22Rv1 (cell line): ENCODE results near the gene PES1.

ENCODE experiments used
- H3K27ac ChIP-seq: fragments of 450-650 bp; 2 replicates; pipeline ENCODE4 v1.5.1; 2017
- ZFX ChIP-seq: fragments of 450-650 bp; IDR thresholded peaks from 2 replicates; pipeline ENCODE4 v1.6.1; 2017; ENCODE audit warnings: antibody characterized with exemption, borderline replicate concordance
- TF ChIP-seq, protein P1 (sequence below): fragments of 450-650 bp; IDR thresholded peaks from 2 replicates; pipeline ENCODE4 v1.5.1; 2017; ENCODE audit warnings: mild to moderate bottlenecking

Gene PES1

DNA sequence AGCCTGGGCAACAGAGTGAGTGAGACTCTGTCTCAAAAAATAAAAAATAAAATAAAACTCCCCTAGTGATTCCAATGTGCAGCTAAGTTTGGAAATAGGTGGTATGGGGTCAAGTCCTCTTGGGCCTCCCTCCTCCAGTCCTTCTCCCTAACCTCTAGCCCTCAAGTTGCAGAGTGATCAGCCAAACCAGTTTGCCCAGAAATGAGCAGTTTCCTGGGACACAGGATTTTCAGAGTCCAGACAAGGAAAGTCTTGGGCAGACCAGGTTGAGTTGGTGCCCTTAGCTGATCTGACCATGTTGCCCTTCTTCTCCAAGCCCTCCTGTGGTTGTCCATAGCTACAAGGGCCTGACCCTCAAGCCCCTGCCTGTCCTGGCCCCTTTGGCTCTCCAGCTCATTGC lies 23.2 kb upstream of the PES1 start:
- no peak for TF ChIP-seq ZFX
- TF ChIP-seq, protein P1, sequence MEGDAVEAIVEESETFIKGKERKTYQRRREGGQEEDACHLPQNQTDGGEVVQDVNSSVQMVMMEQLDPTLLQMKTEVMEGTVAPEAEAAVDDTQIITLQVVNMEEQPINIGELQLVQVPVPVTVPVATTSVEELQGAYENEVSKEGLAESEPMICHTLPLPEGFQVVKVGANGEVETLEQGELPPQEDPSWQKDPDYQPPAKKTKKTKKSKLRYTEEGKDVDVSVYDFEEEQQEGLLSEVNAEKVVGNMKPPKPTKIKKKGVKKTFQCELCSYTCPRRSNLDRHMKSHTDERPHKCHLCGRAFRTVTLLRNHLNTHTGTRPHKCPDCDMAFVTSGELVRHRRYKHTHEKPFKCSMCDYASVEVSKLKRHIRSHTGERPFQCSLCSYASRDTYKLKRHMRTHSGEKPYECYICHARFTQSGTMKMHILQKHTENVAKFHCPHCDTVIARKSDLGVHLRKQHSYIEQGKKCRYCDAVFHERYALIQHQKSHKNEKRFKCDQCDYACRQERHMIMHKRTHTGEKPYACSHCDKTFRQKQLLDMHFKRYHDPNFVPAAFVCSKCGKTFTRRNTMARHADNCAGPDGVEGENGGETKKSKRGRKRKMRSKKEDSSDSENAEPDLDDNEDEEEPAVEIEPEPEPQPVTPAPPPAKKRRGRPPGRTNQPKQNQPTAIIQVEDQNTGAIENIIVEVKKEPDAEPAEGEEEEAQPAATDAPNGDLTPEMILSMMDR = no peak
- H3K27ac ChIP-seq = no peak overlapping the region

DNA sequence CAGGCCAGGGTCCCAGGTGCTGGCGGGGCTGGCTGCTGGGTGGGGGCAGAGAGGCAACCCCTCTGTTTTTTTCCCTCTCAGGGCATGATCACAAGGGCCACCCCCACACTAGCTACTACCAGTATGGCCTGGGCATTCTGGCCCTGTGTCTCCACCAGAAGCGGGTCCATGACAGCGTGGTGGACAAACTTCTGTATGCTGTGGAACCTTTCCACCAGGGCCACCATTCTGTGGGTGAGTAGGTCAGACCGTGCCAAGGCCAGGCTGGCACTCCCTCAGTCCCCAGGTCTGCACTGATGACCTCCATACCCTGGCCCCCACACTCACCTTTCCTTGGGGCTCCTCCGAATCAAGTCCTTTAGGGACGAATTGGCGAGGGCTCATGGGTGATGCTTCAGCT lies 22.6 kb upstream of the PES1 start:
- H3K27ac ChIP-seq = no peak overlapping the region
- TF ChIP-seq ZFX = no peak
- TF ChIP-seq, protein P1 = no peak

DNA sequence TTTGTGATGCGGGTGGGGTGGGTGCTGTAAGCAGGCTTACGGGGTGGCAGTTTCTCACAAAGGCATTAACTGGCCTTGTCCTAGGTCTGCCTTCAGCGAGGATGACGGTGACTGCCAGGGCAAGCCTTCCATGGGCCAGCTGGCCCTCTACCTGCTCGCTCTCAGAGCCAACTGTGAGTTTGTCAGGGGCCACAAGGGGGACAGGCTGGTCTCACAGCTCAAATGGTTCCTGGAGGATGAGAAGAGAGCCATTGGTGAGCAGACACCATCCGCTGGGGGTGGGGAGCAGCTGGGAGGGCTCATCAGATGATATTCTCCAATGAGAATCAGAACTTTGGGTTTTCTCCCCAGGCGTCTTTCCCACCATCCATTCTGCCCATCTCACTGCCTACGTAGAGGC lies 21.1 kb upstream of the PES1 start:
- TF ChIP-seq ZFX = no peak
- TF ChIP-seq, protein P1 = no peak
- H3K27ac ChIP-seq = no peak overlapping the region

DNA sequence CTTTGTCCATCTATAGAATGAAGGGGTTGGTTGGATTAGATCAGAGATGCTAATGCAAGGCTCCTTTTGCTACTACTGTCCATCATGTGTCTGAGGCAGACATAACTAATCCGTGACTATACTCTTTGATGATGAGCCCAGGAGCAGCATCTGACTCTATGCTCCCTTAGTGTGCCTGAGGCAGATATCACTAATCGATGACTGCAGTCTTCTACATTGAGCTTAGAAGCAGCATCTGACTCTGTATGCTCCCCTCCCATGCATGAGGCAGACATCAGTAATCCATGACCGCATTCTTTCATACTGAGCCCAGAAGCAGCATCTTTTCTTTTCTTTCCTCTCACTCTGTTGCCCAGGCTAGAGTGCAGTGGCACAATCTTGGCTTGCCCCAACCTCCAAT lies 19.5 kb upstream of the PES1 start:
- no peak for TF ChIP-seq ZFX
- TF ChIP-seq, protein P1 = no peak

DNA sequence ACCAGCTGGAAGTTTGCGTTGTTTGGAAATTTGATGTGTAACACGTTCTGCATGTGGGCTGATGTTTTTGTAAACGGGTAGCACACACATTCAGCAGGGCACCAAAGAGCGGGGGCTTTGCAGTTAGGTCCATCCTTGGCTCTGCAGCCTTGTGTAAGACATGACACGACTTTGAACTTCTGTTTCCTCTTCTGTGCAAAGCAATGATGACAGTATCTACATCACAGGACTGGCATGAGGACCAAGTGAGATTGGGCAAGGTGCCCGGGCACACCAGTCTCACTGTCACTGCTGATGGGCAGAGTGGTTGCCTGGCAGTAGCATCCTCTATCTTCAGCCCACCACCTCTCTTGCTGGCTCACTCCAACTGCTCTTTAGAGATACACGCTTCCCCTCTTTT lies 18.6 kb upstream of the PES1 start:
- no peak for TF ChIP-seq ZFX
- TF ChIP-seq, protein P1 = no peak
- no peak overlapping the region for H3K27ac ChIP-seq

More for the DNA sequence above, 19.5 kb upstream of the PES1 start:
- no peak overlapping the region for H3K27ac ChIP-seq

DNA sequence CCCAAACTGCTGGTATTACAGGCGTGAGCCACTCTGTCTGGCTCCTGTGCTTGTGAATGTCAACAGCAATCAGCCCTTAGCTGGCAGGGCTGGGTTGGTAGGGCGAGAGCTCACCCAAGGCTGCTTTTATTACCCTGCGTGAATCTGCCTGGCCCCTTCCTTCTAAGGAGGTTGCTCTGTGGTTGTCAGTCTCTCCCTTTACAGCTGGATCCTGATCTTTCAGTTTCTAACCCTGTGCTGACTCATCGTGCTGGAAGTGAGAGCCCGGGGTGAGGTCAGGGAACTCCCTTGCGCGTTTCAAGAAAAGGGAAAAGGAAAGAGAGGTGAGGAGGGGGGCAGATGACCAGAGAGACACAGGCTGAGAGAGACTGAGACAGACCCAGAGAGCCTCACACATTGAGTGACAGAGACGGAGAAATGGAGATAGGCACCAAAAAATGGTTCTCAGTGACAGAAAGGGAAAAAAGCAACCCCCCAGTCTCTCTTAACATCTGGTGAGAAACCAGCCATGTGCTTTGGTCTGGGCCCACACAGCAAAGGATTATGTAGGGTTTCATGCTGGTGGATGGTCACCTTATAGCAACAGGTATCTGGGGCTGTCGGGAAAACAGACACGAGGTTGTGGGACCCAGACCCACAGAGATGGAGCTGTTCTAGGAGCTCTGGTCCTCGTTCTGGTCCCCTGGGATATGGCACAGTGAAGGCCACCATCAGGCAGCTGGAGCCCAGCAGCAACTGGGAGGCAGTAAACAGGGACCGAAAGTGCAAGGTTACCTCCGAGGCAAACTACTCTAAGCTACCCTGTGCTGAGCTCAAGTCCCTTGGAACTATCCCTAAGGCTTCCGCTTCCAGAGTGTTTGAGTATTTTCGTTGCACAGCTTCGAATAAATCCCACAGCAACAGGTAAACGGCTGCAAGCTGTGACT lies 17.8 kb upstream of the PES1 start:
- no peak for TF ChIP-seq ZFX
- TF ChIP-seq, protein P1 = no peak
- no peak overlapping the region for H3K27ac ChIP-seq

DNA sequence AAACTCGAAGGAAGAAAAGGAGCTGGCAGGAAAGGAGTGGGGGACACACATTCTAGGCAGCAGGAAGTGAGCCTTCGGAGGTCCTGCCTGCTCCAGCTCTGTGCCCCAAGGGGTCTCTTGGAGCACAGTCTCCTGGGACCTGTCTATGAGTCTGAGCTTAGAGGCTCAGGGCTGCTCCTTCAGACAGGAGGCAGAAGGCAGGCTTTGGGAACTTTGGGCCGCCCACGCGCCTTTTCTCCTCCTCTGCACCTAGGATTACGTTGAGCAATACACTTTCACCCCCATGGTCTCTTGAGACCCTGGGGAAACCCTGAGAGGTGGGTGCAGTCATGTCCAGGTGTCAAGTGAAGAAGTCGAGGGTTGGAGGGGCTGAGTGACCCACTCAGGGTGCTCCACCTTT lies 16.2 kb upstream of the PES1 start:
- no peak overlapping the region for H3K27ac ChIP-seq
- TF ChIP-seq, protein P1 = no peak
- no peak for TF ChIP-seq ZFX
